ENCODE data around the gene CTSZ. TPM values are rescaled to one million over a fixed set of nuclear protein-coding genes. Genes with fewer than 3 reads are reported as not detected.

The CTSZ gene
- total RNA-seq, 2 donors from 2014 or later, result 242 to 436 TPM

GRCh38 chr20:59047938-59048680 is 41.1 kb upstream of the CTSZ start:
- Histone ChIP-seq H3K27ac (no peak overlapping the region), H3K27me3 (replicated peaks; ENCODE audit: insufficient read depth) (no peaks in the 10 kb centered on the region), H3K9me3 (no peaks in the 10 kb centered on the region), H3K4me1 (ENCODE audit: control insufficient read depth in 1 of 2, low read depth in 2 of 2) (peaks cover 0 to 3% of the 10 kb centered on the region in 2 donors), H3K4me3 (no peak overlapping the region), H3K36me3 (no peaks in the 10 kb centered on the region)
- no peak for DNase-seq (ENCODE audit: low spot score)
- TF ChIP-seq CTCF (IDR thresholded peaks at IDR 0.05), result no peak
- ATAC-seq (ENCODE audit: insufficient number of reproducible peaks, low FRiP score, low read depth), result no peak

GRCh38 chr20:59046862-59047261 is 39.8 kb upstream of the CTSZ start:
- H3K9me3 ChIP-seq, result no peaks in the 10 kb centered on the region
- H3K36me3 ChIP-seq, result no peaks in the 10 kb centered on the region
- H3K4me1 ChIP-seq (ENCODE audit: control insufficient read depth in 1 of 2, low read depth in 2 of 2), result peaks cover under 1 to 6% of the 10 kb centered on the region in 2 donors
- ATAC-seq (ENCODE audit: insufficient number of reproducible peaks, low FRiP score, low read depth) (no peak), DNase-seq (ENCODE audit: low spot score) (no peak)
- no peak for TF ChIP-seq CTCF (IDR thresholded peaks at IDR 0.05)
- H3K27ac ChIP-seq, result no peak overlapping the region
- H3K27me3 ChIP-seq (replicated peaks; ENCODE audit: insufficient read depth), result no peaks in the 10 kb centered on the region
- no peak overlapping the region for H3K4me3 ChIP-seq

- H3K4me1 ChIP-seq (ENCODE audit: control insufficient read depth in 1 of 2, low read depth in 2 of 2), result peaks cover 16 to 24% of the 10 kb centered on the region in 2 donors
- no peak overlapping the region for H3K4me3 ChIP-seq
- H3K27me3 ChIP-seq (replicated peaks; ENCODE audit: insufficient read depth), result no peaks in the 10 kb centered on the region
- ATAC-seq (ENCODE audit: insufficient number of reproducible peaks, low FRiP score, low read depth) (no peak), DNase-seq (ENCODE audit: low spot score) (no peak)
- H3K9me3 ChIP-seq, result no peaks in the 10 kb centered on the region
- H3K27ac ChIP-seq, result no peak overlapping the region
- H3K36me3 ChIP-seq, result no peaks in the 10 kb centered on the region
- TF ChIP-seq CTCF (IDR thresholded peaks at IDR 0.05), result no peak
Measured at GRCh38 chr20:59044796-59045195, 37.7 kb upstream of the CTSZ start.

GRCh38 chr20:59044295-59044694 is 37.2 kb upstream of the CTSZ start:
- H3K4me3 ChIP-seq, result no peak overlapping the region

GRCh38 chr20:59043698-59044097 is 36.6 kb upstream of the CTSZ start:
- no peak overlapping the region for H3K4me3 ChIP-seq
- no peaks in the 10 kb centered on the region for H3K9me3 ChIP-seq
- DNase-seq (ENCODE audit: low spot score) (no peak), ATAC-seq (ENCODE audit: insufficient number of reproducible peaks, low FRiP score, low read depth) (no peak)
- H3K4me1 ChIP-seq (ENCODE audit: control insufficient read depth in 1 of 2, low read depth in 2 of 2), result peaks cover 16 to 24% of the 10 kb centered on the region in 2 donors
- no peaks in the 10 kb centered on the region for H3K27me3 ChIP-seq (replicated peaks; ENCODE audit: insufficient read depth)
- no peak for TF ChIP-seq CTCF (IDR thresholded peaks at IDR 0.05)
- H3K36me3 ChIP-seq, result no peaks in the 10 kb centered on the region
- H3K27ac ChIP-seq, result no peak overlapping the region

More at GRCh38 chr20:59044295-59044694, 37.2 kb upstream of the CTSZ start:
- TF ChIP-seq CTCF (IDR thresholded peaks at IDR 0.05), result no peak
- no peak for DNase-seq (ENCODE audit: low spot score)
- Histone ChIP-seq H3K4me1 (ENCODE audit: control insufficient read depth in 1 of 2, low read depth in 2 of 2) (peaks cover 16 to 24% of the 10 kb centered on the region in 2 donors), H3K27ac (no peak overlapping the region), H3K27me3 (replicated peaks; ENCODE audit: insufficient read depth) (no peaks in the 10 kb centered on the region), H3K36me3 (no peaks in the 10 kb centered on the region), H3K9me3 (no peaks in the 10 kb centered on the region)
- no peak for ATAC-seq (ENCODE audit: insufficient number of reproducible peaks, low FRiP score, low read depth)

All from thoracic aorta (tissue), 2 donors.